ENCODE results near the gene ADORA1.

ADORA1 gene

DNA sequence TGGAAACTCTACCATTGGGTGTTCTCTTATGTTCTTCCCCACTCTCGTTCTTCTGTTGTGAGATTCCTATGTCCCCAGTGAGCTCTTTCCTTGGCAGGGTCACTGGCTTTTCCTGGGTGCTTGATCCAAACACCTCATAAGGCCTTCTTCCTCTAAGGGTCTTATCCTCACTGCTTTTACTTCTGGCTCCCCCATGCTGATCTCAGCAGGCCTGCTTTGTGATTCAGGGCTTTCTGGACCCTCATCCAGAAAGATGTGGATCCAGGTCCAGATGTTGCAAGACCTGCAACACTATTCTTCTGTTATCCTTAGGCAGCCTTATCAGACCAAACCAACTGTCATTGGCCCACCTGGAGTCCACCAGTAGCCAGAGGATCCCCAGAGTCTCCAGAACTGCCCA lies 30.5 kb upstream of the ADORA1 start:
- TF ChIP-seq, protein P1, sequence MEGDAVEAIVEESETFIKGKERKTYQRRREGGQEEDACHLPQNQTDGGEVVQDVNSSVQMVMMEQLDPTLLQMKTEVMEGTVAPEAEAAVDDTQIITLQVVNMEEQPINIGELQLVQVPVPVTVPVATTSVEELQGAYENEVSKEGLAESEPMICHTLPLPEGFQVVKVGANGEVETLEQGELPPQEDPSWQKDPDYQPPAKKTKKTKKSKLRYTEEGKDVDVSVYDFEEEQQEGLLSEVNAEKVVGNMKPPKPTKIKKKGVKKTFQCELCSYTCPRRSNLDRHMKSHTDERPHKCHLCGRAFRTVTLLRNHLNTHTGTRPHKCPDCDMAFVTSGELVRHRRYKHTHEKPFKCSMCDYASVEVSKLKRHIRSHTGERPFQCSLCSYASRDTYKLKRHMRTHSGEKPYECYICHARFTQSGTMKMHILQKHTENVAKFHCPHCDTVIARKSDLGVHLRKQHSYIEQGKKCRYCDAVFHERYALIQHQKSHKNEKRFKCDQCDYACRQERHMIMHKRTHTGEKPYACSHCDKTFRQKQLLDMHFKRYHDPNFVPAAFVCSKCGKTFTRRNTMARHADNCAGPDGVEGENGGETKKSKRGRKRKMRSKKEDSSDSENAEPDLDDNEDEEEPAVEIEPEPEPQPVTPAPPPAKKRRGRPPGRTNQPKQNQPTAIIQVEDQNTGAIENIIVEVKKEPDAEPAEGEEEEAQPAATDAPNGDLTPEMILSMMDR (IDR thresholded peaks at IDR 0.05), result no peak

DNA sequence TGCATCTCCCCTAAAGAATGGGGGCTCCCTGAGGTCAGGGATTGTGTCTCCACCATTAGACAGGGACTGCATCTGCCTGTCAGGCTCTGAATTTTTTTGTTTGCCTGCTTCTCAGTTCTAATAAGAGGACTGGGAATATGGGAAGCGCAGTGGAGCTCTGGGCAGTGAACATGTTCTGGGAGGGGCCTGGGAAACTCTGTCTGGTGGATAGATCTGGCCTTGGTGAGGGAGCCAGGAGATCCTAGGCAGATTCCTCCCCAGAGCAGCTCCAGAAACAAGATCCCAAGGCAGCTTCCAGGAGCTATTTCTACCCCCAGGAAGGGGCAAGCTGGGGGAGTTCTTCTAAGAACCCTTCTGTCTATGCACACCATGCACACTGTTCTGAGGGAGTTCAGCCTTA lies 29.1 kb upstream of the ADORA1 start:
- TF ChIP-seq, protein P1 (IDR thresholded peaks at IDR 0.05), result no peak

DNA sequence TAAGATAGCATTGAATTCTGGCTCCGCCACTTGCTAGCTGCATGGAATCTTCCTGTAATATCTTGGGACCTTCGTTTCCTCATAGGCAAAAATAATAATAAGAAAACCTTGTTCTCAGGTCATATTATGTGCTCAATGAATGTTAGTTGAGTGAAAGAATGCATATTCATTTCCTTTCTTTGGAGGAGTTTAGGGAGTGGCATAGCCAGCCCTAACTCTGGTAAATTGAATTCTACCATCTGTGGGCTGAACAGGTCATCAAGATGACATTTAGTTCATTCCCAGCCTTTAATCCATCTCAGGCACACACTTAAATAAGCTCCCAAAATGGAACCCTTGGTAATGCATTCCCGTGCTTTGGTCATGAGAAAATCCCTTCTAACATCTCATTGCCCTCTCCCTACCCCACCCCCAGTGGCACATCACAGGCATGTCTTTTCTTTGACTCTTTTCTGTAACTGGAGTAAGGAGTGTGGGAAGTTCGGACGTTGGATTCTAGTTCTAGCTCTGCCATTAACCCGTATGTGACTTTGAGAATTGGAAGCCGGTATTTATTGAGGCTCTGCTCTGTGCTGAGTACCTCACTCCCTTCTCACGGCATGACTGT lies 28.5 kb upstream of the ADORA1 start:
- TF ChIP-seq, protein P1 (IDR thresholded peaks at IDR 0.05), result no peak

DNA sequence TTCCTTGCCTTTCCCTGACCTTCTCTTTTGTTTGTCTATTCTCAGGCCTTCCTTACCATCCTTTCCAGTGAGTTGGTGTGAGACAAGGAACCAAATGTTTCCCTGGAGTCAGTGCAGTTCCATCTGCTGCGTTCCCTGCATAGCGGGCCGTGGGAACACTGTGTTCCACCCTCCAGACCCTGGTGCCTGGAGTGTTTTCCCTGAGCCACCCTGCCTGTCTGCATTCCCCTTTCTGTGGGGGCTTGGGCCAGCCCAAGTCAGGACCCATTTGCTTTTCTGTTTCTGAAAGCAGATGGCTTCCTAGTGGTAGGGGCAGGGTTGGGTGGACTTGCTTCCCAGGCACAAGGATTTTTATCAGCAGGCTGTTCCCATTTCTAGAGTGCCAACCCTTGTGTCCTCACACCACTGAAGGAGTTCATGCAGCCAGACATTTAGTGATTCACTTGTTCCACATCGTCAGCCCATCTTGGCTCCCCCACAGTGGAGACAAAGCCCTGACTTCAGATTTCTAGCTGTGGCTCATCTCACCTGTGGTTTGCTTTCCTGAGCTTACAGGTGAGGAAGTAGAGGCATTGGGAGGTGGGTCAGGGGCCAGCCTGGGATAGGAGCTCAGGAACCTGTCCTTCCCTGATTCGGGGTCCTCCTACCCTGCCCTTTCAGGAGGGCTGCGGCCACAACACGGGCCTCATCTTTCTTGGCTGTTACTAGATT lies 27.6 kb upstream of the ADORA1 start:
- TF ChIP-seq, protein P1 (IDR thresholded peaks at IDR 0.05), result no peak

DNA sequence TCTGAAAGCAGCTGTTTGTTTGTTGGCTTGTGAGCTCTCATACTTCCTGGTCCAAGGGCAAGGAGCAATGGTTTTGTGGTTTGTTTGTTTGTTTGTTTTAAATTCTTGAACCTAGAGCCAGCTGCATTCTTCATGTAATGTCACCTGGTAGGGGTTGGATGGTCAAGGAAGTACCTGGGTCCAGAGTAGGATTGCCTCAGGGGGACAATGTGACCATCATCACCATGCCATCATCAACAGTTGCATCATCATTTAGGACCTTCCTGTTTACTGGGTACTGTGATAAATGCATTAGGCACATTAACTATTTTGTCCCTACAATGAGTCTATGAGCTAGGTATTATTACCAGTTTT lies 27.0 kb upstream of the ADORA1 start:
- TF ChIP-seq, protein P1 (IDR thresholded peaks at IDR 0.05), result no peak

DNA sequence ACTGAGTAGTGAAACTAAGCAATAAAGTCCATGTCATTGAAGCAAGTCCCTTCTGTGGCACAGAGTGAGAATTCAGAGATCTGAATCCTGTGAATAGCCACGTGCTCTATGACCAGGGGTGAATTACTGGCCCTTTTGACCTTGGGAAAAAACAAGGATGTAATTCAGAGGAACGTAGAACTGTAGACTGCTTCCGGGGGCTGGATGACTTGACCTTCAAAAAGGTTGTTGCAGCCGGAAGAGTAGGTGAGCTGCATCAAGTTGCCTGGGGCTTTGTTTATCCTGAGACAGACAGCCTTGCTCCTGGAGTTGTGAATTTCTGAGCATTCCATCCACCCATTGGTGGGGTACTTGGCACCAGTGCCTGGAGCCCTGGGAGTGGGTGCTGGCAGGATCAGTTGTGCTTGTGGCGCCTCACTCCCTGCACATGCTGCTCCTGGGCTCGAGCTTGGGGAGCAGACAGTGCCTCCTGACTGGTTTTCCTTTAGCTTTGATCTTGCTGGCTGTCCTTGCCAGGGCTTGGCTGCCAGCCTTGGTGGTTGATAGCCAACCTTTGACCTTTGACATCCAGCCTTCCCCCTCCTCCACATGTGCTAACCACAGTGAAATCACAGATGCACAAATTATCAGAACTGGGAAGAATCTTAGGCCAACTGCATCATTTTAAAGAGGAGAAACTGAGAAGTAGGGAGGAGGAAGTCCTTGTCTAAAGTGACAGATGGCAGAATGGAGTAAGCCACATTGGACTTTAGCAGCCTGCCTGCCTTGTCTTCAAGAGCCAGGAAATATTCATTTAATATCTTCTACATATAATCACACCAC lies 25.5 kb upstream of the ADORA1 start:
- TF ChIP-seq, protein P1 (IDR thresholded peaks at IDR 0.05), result no peak

DNA sequence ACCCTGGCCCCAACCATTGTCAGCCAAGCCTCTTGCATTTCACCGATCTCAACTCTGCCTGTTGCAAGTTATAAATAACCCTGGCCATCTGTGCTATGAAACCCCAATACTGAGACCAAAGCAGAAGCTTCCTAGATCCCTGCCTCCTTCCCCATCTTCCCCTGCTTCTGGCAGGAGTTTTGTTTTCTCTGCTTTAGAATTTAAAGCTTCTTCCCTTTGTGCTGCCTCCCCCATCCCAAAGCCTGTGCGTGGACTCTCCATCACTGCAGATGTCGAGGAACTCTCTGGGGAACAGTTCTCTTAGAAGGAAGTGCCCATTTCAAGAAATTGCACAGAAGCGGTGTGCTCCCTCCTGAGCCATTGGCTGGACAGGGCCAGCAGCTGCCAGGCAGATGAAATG lies 24.3 kb upstream of the ADORA1 start:
- TF ChIP-seq, protein P1 (IDR thresholded peaks at IDR 0.05), result no peak
